Activated T-helper 1 cell treated with Interleukin-2 at 50 U/mL for 16 hours (primary cell): ENCODE data around the gene THUMPD1.
"Not testable (repeated sequence)": the region's sequence is repeated elsewhere in the genome, so short reads cannot be mapped to it uniquely, and the experiment has no call there.

ENCODE experiments used
- DNase-seq: peaks from one replicate; pipeline ENCODE4 v3.0.0-alpha.2; 2020; ENCODE audit warnings: low read depth

THUMPD1 gene, protein sequence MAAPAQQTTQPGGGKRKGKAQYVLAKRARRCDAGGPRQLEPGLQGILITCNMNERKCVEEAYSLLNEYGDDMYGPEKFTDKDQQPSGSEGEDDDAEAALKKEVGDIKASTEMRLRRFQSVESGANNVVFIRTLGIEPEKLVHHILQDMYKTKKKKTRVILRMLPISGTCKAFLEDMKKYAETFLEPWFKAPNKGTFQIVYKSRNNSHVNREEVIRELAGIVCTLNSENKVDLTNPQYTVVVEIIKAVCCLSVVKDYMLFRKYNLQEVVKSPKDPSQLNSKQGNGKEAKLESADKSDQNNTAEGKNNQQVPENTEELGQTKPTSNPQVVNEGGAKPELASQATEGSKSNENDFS

DNA sequence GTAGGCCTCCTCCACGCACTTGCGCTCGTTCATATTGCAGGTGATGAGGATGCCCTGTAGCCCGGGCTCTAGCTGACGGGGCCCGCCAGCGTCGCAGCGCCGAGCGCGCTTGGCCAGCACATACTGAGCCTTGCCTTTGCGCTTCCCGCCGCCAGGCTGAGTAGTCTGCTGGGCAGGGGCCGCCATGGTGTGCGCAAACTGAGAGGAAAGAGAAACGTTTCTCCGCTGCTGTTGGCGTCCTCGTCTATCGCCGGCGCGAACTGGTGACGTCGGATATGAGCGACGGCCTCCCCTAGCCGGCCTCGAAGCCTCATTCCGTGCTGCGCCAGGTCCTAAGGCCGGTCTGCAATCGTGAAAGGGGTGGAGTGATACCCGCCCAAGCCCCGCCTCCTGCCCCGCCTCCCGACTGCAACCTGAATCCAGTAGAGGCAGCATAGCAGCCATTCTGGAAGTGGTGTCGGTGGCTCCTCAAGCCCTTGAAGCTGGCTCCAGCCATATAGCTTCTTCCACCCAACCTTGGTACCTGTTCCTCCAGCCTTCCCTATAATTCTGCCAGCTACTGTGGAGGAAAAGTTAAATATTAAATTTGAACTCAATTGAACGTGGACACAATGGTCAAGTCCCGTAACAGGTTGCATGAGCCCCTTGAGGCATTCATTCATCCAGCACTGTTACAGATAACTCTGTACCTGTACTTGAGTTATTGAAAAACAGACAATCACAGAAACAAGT is at the start of gene THUMPD1:
Gene THUMPD1 (minus strand): TSS at position 265 of the 732 bp plus-strand sequence. CDS start 79 bp downstream, at position 186.
- DNase-seq, result peak; percentile 95

DNA sequence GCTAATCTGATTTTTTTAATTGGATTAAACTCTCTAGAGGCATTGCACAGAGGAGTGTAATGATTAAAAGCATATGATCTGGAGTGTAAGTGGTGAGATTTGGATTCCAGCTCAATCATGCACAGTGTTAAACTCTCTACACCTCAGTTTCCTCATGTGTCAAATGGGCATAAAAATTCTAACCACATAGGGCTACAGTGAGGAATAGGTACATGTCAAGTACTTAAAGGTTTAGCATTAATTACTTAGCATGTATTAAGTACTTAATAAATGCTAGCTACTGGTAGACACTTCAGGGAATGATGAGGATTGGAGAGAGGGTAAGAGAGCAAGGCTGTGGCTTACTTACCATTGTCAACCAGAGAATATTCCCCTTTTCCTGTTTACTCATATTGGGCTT is 47.5 kb upstream of the THUMPD1 start:
- DNase-seq, result no peak

DNA sequence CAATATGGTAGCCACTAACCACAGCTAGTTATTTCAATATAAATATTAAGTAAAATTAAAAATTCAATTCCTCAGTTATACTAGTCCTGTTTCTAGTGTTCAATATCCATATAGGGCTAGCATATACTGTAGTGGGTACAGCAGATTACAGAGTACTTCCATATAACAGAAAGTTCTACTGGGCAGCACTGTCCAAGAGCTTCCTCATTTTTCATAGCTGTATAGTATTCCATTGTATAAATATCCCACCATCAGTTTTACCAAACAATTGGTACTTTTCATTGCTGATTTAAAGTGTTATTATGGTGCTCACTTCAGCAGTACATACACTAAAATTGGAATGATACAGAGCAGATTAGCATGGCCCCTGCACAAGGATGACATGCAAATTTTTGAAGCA is 42.6 kb upstream of the THUMPD1 start:
- DNase-seq, result no peak

DNA sequence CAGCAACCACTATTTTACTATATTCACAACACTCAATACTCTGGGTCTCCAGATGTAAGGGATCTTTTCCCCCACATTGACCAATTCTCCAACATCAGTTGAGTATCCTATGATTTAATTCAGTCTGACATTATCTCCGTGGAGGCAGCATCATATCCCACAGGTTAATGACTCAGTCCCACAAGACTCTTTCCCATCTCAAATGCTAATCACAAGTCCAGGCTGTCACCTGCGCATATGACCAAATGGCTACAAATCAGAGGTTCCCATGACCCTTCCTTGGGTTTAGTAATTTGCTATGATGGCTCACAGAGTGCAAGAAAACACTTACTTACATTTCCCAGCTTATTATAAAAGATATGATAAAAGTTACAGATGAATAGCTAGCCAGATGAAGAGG is 40.9 kb upstream of the THUMPD1 start:
- DNase-seq, result no peak

DNA sequence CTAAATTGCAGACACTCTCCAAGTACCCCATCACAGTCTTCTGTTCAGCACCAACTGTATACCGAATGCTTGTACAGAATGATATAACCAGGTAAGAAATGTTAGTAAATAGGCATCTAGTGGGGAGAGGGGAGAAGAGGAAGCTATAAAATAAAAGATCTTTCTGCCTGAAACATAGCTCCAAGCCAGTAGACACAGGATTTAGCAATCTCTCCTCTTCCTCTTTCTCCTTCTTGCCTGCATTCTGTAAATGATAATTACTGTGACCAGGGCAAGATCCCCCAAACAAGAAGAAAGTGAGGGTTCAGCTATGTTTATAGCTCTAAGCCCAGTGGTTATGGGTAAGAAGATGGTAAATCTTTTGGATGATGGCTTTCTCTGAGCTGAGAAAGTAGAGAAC is 40.1 kb upstream of the THUMPD1 start:
- DNase-seq, result no peak

DNA sequence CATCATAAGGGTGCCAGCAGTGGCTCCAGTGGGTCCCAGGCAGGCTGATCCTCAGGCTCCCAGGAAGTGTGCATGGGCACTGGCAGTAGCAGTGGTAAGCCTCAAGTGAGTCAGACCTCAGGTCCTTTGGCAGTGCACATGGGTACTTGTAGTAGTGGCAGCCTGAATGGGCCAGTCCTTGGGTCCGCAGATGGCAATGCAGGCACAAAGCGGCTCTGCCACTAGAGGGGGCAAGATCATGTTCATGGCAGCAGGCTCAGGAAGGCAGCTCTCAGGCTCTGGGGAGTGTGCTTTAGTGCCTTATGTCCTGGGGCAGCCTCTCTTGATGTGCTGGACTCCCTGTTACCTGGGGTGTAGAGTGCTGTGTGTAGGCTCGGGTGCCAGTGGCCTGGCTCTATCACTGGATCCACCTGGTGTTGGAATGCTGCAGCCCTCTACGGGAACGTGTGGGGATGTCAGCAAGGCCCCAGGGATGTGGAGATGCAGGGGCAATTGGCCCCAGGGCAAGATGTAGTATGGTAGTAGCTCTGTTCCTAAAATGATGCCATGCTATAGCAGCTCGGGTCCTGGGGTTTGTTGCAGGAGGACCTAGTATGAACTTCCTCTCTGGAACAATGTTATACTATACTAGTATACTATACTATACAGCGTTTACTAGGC is 33.2 kb upstream of the THUMPD1 start:
- peak; percentile 7 for DNase-seq

DNA sequence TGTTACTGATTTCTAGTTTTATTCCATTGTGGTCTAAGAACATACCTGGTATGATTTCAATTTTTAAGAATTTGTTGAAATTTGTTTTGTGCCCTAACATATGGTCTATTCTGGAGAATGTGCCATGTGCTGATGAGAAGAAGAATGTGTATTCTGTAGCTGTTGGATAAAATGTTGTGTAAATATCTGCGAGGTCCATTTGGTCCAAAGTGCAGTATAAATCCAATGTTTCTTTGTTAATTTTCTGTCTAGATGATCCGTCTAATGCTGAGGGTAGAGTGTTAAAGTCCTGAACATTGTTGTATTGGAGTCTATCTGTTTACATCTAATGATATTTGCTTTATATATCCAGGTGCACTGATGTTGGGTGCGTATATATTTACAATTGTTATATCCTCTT is 32.1 kb upstream of the THUMPD1 start:
- no peak for DNase-seq

DNA sequence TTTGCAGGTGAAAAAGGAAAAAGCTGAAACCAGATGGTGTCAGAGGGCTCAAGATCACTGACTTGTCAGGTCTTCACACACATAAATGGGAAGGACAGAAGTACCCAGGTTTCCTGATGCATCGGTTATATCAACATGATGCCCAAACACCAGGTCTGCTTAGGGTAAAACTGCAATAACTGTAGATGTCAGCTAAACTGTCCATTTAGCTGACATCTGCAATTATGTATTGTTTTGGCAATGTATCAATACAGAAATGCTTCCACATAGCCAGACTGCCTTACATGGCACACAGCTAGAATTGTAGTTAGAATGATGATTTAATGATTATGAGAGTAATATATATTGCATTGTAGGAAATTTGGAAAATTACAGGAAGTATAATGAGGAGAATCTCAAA is 27.2 kb upstream of the THUMPD1 start:
- no peak for DNase-seq

DNA sequence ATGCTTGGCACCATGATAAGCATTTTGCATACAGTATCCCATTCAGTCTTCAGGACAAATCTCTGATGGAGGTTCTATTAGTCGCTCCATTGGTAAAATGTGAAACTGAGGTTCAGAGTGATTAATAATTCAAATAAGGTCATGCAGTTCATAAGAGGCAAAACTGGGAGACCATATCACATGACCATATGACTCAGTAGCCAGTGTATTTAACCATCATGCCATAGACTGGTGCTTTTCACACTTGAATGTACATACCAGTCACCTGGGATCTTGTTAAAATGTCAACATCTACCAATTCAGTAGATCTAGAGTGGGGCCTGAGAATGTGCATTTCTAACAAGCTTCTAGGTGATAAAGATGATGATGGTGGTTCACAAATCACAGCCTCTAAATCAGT is 26.5 kb upstream of the THUMPD1 start:
- no peak for DNase-seq

DNA sequence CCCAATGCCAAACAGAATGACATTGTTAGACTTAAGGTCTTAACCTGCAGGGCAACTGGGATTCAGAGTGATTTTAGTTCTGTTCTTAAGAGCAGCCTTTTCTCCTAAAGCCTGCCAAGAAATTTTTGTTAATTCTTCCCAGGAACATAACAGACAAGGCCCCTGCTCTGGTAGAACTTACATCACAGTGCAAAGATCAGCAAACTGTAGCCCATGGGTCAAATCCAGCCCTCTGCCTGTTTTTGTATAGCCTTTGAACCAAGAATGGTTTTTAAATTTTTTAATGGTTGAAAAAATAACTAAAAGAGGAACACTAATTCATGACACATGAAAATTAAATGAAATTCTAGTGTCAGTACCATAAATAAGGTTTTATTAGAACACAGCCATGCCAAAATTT is 26.0 kb upstream of the THUMPD1 start:
- no peak for DNase-seq

DNA sequence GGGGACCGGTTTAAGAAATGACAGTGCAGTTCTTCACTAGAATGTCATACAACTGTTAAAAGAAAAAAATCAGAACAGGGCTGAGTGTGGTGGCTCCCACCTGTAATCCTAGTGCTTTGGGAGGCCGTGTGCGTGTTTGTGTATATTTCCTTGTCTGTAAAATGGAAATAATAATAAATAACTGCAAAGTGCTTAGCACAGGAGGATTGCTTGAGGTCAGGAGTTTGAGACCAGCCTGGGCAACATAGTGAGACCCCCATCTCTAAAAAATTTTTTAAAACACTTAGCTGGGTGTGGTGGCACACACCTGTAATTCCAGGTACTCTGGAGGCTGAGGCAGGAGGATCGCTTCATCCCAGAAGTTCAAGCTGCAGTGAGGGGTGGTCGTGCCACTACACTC is 24.7 kb upstream of the THUMPD1 start:
- DNase-seq, result no peak

DNA sequence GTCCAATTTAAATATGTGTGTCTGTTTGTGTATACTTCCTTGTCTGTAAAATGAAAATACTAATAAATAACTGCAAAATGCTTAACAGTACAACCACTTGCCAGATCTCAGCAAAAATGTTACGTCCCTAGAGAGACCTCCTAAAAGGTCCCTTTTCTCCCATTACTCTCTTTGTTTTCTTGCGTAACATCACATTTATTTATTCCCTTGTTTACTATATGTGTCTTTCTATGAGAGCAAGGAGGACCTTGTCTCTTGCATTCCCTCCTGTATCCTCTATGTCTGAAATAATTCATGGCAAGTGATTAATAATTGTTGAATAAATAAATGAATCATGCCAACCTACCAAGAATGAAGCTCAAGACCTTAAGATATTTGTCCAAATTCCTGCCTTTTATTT is 24.1 kb upstream of the THUMPD1 start:
- DNase-seq, result no peak

DNA sequence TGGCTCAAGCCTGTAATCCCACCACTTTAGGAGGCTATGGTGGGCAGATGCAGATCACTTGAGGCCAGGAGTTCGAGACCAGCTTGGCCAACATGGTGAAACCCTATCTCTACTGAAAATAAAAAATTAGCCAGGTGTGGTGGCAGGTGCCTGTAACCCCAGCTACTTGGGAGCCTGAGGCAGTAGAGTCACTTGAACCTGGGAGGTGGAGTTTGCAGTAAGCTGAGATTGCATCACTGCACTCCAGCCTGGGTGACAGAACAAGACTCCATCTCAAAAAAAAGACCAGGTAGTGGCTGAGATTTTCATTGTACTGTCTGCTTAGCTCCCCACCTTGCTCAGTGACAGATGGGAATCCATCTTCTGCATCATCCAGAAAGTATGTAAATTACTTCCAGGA is 22.8 kb upstream of the THUMPD1 start:
- DNase-seq, result not testable (repeated sequence)

DNA sequence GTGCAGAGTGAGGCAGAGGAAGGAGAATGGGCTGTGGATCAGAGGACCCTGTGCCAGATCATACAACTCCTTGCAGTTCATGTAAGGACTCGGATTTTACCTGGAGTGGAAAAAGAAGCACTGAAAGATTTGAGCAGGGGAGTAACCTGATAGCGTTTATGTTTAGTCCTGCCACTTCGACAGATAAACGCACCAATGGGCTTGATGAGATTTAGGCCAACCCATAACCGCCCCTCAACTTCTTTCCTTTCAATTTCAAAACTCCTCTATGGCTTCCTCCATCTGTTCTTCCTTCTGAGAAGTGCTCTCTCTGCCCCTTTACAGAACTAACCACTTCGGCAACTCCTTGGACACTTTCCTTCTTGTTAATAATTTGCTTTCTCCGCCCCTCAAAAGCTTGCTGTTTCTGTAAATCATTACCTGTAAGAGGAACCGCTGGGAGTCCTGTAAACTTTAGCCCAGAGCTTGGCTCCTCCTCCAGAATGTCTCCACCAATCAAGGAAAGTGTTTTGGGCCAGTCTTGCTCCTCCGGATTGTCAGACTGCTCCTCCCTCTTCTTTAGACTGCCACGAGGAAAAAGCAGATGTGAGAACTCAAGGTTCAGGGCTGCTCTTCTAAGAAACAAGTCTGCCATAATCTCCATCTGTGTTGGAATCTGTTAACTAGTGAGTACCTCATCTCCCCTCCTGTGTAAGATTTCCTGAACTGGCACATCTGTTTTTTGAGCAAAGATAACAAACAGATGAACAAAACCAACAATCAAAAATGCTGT is 22.0 kb upstream of the THUMPD1 start, which contains the start of gene ACSM3:
Gene ACSM3 (plus strand): TSS at position 554 of the 772 bp plus-strand sequence. CDS start 6,021 bp downstream, outside the sequence.
- peak; percentile 26 for DNase-seq

DNA sequence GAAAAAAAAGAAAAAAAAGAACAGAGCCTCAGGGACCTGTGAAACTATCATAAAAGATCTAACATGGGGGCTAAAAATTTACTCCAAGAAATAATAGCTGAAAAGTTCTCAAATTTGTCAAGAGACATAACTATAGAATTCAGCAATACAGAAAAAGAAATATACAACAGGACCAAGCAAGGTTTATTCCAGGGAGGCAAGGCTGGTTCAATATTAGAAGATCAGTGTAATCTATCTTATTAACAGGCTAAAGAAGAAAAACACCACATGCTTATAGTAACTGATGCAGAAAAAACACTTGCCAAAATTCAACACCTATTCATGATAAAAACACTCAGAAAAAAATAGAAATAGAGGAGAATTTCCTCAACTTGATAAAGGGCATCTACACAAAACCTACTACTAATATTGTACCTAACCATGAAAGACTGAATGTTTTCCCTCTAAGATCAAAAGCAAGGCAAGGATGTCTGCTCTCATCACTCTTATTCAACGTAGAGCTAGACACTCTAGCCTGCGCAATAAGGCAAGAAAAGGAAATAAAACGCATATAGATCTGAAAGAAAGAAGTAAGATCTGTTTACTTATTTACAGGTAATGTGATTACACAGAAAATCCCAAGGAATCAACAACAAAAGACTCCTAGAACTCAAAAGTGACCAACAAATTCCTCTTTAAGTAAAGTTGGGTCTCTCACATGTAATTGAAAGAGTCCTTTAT is 20.9 kb upstream of the THUMPD1 start:
- no peak for DNase-seq

DNA sequence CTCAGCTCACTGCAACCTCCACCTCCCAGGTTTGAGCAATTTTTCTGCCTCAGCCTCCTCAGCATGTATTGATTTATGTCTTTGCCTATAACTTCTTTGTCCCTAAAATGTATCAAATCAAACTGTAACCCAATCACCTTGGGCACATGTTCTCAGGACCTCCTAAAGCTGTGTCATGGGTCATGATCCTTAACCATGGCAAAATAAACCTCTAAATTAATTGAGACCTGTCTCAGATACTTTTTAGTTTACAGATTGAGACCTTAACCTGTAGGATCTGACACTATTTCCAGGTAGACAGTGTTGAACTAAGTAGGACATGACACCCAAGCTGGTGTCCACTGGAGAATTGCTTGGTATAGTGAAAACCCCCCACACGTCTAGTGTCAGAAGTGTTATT is 19.6 kb upstream of the THUMPD1 start:
- no peak for DNase-seq

DNA sequence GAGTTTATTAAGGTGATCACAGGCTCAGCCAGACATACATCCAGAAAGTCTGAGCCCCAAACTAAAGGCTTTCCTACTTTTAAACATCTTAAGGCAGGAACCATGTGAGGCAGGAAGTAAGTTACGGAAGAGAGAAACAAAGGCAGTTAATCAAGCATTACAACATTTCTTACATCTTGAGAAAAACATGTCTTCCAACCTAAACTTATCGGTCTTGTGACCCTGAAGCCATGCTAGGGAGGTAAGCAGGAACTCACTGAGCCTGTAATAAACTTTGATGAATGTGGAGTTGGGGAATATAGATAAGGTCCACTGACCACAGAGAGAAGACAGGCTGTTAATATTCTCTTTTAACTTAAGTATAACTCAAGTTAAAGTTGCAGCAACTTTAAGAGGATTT is 18.7 kb upstream of the THUMPD1 start:
- DNase-seq, result no peak

DNA sequence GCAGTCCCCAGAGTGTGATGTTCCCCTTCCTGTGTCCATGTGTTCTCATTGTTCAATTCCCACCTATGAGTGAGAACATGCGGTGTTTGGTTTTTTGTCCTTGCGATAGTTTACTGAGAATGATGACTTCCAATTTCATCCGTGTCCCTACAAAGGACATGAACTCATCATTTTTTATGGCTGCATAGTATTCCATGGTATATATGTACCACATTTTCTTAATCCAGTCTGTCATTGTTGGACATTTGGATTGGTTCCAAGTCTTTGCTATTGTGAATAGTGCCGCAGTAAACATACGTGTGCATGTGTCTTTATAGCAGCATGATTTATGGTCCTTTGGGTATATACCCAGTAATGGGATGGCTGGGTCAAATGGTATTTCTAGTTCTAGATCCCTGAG is 14.2 kb upstream of the THUMPD1 start:
- DNase-seq, result not testable (repeated sequence)

DNA sequence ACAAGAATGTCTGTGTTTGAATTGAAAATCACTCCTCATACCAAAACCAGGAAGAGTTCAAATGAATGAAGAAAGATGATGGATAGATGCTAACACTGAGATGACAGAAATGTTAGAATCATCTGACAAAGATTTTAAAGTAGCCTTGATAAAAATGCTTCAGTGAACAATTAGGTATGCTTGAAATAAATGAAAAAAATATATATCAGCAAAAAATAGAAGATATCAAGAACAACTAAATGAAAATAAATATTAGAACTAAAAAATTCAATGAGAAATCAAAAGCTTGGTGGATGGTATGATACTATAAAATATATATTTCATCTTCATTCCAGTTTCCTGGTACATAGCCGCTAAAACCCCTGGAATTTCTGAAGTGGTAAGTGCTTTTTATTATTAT is 13.6 kb upstream of the THUMPD1 start:
- DNase-seq, result no peak

DNA sequence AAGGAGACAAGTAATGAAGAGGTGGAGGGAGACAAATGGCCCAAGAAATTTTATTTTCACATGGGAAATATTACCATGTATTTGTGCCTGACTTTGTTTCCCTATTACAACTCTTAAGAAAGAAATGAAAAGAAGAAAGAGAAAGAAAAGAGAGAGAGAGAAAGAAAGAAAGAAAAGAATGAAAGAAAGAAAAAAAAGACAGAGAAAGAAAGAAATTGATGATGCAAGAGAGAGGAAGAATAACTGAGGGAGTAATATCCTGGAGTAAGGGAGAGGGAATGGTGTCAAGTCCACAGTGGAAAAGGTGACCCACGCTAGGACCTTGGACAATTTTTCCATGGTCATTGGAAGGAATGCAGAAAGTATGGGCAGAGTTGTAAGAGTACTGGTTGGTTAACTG is 12.1 kb upstream of the THUMPD1 start:
- no peak for DNase-seq

DNA sequence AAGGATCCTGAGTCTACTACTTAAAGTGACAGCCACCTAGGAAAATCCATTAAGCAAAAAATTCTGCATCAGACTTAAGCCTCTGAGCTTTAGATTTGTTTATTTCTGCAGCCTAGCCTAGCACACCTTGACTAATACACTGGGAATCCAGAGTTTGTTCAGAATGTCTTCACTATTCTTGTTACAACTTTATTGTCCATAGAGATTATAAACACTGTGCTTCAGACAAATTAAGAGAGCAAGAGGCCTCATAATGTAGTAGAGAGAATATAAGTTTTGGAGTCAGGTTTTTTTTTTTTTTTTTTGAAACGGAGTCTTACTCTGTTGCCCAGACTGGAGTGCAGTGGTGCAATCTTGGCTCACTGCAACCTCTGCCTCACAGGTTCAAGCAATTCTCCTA is 8.9 kb upstream of the THUMPD1 start:
- no peak for DNase-seq

DNA sequence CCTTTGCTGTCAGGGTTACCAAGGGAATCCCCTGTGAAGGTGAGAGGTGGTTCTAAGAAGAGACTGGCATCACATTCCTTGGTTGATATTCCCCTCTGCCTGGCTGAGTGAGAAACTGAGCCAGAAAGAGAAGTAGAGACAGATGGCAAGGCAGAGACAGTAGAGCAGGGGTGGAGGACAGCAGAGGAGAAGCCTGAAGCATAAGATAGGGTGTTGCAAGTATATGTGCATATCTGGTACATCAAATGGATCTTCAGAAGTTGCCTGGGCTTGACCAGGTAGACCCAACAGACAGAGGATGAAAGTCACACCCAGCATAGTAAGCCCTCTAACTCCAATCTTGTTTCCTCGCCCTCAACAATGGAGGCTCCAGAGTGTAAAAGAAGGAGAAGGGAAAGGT is 7.9 kb upstream of the THUMPD1 start:
- DNase-seq, result no peak
